AG09319 (cell line): ENCODE measurements around the gene MAML1.
A peak's percentile ranks its signal among the peaks of the same experiment; 100 is the strongest.

Experiments
- DNase-seq: peaks from one replicate; pipeline ENCODE4 v3.0.0-alpha.2; 2010; ENCODE audit warnings: low read depth; ENCODE audit errors: extremely low read depth
- TF ChIP-seq, protein P1 (sequence below): IDR thresholded peaks from 2 replicates; pipeline ENCODE4 v1.5.1; 2011; ENCODE audit warnings: low read depth, mild to moderate bottlenecking, inconsistent platforms, low read length, moderate library complexity

Gene MAML1

DNA sequence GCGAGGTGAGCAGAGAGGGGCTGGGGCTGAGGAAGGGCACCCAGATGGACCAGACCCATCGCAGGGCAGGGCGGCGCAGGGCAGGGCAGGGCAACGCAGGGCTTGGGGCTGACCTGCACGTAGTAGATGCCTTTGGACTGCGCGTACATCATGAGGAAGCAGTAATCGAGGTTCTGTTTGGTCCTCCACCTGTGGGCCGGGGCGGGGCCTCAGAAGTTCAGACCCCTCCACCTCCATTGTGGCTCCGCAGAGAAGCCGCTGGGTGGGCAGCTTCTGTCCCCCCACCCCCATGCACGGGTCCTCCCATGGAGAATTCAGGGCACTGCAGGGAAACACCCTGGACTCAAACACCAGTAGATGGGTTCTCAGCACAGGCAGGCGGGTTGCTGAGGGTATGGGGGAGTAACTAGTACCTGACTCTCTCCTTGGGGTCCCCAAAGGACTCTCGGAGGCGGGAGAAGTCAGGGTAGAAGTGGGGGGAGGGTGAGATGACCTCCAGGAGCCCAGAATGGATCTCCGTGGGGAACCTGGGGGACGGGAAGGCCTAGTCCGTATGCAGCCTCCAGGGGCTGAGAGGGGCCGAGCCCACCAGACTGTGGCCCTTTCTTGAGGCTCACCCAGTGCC lies 67.6 kb downstream of the MAML1 start:
- no peak for DNase-seq
- TF ChIP-seq, protein P1, sequence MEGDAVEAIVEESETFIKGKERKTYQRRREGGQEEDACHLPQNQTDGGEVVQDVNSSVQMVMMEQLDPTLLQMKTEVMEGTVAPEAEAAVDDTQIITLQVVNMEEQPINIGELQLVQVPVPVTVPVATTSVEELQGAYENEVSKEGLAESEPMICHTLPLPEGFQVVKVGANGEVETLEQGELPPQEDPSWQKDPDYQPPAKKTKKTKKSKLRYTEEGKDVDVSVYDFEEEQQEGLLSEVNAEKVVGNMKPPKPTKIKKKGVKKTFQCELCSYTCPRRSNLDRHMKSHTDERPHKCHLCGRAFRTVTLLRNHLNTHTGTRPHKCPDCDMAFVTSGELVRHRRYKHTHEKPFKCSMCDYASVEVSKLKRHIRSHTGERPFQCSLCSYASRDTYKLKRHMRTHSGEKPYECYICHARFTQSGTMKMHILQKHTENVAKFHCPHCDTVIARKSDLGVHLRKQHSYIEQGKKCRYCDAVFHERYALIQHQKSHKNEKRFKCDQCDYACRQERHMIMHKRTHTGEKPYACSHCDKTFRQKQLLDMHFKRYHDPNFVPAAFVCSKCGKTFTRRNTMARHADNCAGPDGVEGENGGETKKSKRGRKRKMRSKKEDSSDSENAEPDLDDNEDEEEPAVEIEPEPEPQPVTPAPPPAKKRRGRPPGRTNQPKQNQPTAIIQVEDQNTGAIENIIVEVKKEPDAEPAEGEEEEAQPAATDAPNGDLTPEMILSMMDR, result no peak

DNA sequence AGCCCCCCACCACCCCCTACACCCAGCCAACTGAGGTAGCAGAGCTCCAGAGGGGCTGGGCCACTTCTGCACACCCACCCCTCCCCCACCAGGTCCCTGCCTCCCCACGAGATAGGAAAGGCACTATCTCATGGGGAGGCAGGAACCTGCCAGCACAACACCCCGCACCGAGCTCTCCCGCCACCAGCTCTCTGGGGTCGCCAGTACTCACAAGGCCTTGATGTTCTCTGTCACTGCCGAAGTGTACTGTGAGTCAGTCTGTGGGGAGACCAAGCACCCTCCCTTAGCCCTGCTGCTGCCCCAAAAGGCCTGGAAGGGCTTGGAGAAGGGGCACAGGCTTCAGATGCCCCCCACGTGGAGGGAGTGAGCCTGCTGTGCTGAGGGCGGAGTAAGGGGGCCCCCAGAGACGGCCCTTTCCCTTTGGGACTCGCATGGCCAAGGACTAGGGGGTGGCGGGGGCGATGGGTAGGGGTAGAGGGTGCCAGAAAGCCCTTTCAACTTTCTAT lies 68.1 kb downstream of the MAML1 start:
- TF ChIP-seq, protein P1, result no peak
- no peak for DNase-seq

DNA sequence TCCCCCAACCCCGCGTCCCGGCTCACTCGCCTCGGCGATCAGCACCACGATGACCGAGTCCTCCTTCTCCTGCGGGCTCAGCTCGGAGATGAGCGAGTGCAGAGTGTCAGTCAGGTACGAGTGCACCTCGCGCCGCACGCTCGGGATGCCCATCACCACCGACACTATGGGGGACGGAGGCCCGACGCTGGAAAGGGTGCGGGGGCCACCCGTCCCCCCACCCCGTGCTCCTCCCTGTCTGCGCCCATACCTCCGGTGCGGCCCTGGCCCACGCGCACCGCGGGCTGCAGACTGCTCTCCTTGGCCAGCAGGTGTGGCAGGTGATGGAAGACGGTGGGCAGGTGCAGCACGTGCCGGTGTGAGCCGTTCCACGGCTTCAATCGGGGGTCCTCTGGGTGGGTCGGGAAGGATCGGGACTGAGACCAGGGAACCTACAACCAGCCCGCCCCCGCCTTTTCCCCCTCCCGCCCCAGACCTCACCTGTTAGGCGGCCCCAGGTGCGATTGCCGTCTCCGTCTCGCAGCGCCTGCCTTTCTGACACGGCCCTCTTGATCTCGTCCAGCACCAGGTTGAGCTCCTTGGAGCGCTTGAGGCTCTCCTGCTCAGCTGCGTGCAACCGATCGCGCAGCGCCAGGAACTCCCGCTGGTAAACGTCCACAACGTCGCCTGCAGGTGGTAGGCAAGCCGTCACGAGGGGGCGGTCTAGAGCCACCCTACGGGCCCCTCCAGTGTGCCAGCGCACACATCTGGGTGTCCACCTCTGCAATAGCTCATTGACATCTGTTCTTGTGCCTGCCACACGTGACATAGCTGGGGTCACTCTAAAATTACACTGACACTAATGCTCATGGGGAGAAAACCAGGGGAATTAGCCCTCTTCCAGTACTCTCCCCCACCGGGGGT lies 68.9 kb downstream of the MAML1 start:
- TF ChIP-seq, protein P1, result peak; percentile 49
- no peak for DNase-seq

DNA sequence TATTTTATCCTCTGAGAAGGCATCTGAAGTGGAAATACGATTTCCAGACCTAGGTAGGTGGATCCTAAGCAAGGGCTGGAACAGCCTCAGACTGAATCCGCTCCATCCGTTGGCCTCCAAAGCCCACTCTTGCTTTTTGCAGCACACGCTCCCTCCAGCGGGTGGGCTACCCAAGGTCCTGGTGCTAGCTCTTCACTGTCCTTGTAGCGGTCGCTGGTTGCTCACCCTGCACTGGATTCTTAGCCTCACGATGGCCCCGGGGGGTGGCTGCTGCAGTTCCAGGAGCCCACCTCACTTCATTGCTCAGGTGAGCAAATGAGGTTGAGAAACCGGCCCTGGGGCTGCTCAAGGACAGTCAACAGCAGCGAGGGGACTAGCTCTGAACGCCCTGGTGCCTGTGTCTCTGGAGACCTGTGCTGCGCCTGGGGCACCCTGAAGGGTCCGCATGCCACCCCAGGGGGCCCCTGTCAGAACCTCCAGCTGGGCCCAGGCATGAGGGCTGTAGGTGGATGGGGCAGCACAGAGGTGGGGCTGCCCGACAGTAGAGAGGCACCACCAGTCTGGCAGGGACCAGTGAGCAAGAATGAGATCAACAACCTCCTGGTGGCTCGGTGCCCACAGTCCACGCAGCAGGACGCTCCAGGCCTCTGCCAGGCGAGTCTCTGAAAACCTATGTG lies 69.7 kb downstream of the MAML1 start:
- no peak for DNase-seq
- TF ChIP-seq, protein P1, result no peak

DNA sequence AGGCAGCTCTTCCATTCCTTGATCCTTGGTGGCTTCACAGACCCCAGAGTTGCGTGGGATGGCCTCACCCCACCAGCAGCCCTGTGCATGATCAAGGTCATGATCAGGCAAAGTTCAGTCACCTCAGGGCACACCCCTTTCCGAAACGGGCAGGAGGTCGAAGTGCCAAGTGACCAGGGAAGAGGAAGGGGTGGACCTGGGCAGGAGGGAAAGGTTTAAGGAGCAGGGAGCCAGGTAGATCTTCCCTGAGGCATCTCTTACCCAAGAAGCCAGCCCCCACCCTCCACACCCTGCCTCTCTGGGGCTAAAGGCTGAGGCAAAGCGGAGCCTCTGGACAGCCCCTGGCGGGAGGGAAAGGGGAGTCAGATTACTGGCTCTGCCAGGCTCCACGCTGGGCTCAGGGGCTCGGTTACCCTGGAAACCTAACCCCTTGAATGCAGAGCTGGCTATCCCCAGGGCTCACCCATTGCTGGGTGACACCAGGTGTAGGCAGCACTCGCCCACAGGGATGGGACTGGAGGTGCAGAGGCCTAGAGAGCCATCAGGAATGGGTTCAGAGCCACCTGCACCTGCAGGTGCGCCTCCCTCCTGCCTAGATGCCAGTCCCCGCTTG lies 70.4 kb downstream of the MAML1 start:
- no peak for DNase-seq

DNA sequence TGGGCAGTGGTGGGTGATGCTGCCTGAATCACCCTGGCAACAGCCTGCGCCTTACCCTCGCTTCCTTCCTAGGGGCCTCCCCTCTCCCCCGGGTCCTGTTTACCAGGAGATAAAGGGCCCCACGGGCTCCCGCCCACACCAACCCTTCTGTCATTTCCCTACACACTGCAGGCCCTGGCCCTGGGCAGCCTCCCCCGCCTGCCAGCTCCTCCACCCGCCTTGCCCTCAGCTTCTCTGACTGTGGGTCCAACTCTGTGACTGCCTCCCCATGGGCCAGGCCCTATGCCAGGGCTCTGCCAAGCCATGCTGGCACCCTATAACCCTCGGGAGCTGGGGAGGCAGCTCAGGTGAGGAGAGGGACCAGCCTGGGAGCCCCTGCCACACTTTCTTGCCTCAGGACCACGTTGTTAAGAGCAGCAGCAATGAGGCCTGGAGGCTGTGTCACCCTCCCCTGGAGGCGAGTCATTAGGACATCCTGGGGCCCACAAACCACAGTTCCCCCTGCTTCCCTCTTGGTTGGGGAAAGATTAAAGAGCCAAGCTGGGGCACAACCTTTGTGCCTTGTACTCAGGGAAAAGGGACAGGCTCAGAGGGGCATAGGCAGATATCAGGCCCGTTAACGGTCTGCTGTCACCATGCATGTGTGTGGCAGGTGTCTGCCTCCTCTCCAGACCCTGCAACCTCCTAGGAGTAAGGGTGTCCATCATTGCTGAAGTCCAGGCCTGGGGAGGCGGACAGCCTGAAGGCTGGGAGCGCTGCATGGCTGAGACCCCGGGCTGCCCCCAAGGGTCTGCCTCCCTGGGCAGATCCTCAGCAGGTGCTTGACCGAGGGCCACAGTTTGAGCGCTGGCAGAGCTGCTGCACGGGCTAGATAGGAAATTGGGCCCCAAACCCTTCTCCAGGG lies 71.3 kb downstream of the MAML1 start:
- no peak for DNase-seq
- TF ChIP-seq, protein P1, result no peak

More for the DNA sequence above, 70.4 kb downstream of the MAML1 start:
- TF ChIP-seq, protein P1, result no peak
